ENCODE results near the gene CREB1.
"Not testable (repeated sequence)": the region's sequence is repeated elsewhere in the genome, so short reads cannot be mapped to it uniquely, and the experiment has no call there.

CREB1 gene

GRCh38 chr2:207619764-207620203 lies 90.0 kb downstream of the CREB1 start:
- DNase-seq (ENCODE audit: low read depth) = no peak

- no peak for DNase-seq (ENCODE audit: low read depth)
These were observed 91.8 kb downstream of the CREB1 start for GRCh38 chr2:207621501-207622039.

GRCh38 chr2:207624185-207625013 lies 94.6 kb downstream of the CREB1 start:
- DNase-seq (ENCODE audit: low read depth) = peak; percentile 54

GRCh38 chr2:207625014-207625907 lies 95.5 kb downstream of the CREB1 start, which contains the start of gene METTL21A:
TSS of gene METTL21A (minus strand) at chr2:207625394. CDS start at chr2:207624375, 1,019 bp downstream.
- DNase-seq (ENCODE audit: low read depth) = peak; percentile 90

- DNase-seq (ENCODE audit: low read depth) = no peak
These were observed 99.8 kb downstream of the CREB1 start for GRCh38 chr2:207629553-207629952.

- DNase-seq (ENCODE audit: low read depth) = no peak
These were observed 100.7 kb downstream of the CREB1 start for GRCh38 chr2:207630491-207630890.

GRCh38 chr2:207632575-207633493 lies 103.1 kb downstream of the CREB1 start:
- DNase-seq (ENCODE audit: low read depth) = no peak

- DNase-seq (ENCODE audit: low read depth) = no peak
These were observed 103.9 kb downstream of the CREB1 start for GRCh38 chr2:207633686-207634085.

- no peak for DNase-seq (ENCODE audit: low read depth)
These were observed 105.9 kb downstream of the CREB1 start for GRCh38 chr2:207635468-207636200.

- DNase-seq (ENCODE audit: low read depth) = not testable (repeated sequence)
These were observed 109.5 kb downstream of the CREB1 start for GRCh38 chr2:207639288-207639687.

GRCh38 chr2:207640160-207640559 lies 110.4 kb downstream of the CREB1 start:
- no peak for DNase-seq (ENCODE audit: low read depth)

- DNase-seq (ENCODE audit: low read depth) = no peak
These were observed 110.9 kb downstream of the CREB1 start for GRCh38 chr2:207640661-207641060.

- no peak for DNase-seq (ENCODE audit: low read depth)
These were observed 114.1 kb downstream of the CREB1 start for GRCh38 chr2:207643892-207644291.

GRCh38 chr2:207646582-207646981 lies 116.8 kb downstream of the CREB1 start:
- DNase-seq (ENCODE audit: low read depth) = not testable (repeated sequence)

Measured in stimulated activated CD8-positive, alpha-beta memory T cell treated with anti-CD3 and anti-CD28 coated beads, Interleukin-12 subunit alpha, Interleukin-12 subunit beta, amount 100 ng/mL, for 1 hour (primary cell).